B cell (primary cell): ENCODE results near the gene TECTA.

Source experiments
- EZH2 ChIP-seq: IDR thresholded peaks from 2 replicates; pipeline ENCODE4 v1.6.1; 2012; ENCODE audit warnings: borderline replicate concordance, low read depth, mild to moderate bottlenecking, moderate library complexity, low read length; ENCODE audit not compliant: insufficient read depth, poor library complexity, severe bottlenecking
- TF ChIP-seq, protein P1 (sequence below): fragments of 200-600 bp; IDR thresholded peaks from one replicate; pipeline ENCODE4 v1.8.0; 2022; ENCODE audit warnings: antibody characterized with exemption, mild to moderate bottlenecking

DNA sequence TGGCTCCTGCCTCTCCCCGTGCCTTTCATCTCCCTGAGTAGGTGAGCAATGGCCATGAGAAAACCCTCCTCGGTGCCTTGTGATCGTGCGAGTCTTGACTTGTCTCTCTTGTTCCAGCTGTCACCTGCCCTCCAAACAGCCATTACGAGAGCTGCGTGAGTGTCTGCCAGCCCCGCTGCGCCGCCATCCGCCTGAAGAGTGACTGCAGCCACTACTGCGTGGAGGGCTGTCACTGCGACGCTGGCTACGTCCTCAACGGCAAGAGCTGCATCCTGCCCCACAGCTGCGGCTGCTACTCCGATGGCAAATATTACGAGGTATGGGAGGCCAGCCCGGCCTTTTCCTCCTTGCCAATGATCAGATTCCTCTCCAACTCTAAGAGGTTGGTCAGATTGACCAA lies 51.7 kb downstream of the TECTA start:
- TF ChIP-seq, protein P1, sequence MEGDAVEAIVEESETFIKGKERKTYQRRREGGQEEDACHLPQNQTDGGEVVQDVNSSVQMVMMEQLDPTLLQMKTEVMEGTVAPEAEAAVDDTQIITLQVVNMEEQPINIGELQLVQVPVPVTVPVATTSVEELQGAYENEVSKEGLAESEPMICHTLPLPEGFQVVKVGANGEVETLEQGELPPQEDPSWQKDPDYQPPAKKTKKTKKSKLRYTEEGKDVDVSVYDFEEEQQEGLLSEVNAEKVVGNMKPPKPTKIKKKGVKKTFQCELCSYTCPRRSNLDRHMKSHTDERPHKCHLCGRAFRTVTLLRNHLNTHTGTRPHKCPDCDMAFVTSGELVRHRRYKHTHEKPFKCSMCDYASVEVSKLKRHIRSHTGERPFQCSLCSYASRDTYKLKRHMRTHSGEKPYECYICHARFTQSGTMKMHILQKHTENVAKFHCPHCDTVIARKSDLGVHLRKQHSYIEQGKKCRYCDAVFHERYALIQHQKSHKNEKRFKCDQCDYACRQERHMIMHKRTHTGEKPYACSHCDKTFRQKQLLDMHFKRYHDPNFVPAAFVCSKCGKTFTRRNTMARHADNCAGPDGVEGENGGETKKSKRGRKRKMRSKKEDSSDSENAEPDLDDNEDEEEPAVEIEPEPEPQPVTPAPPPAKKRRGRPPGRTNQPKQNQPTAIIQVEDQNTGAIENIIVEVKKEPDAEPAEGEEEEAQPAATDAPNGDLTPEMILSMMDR, result no peak
- TF ChIP-seq EZH2, result no peak
